Measurements from ENCODE around the gene C4B. TPM values are rescaled to one million over a fixed set of nuclear protein-coding genes. Genes with fewer than 3 reads are reported as not detected.
"Not testable (repeated sequence)": the region's sequence is repeated elsewhere in the genome, so short reads cannot be mapped to it uniquely, and the experiment has no call there.

C4B gene
- total and polyA plus RNA-seq, 3 experiments from 2014 or later: 0.70 to 3.7 (median 2.2) TPM

GRCh38 chr6:32057966-32058365, 43.4 kb downstream of the C4B start:
- Mint-ChIP-seq H3K9me3 (no peaks in the 10 kb centered on the region), H3K27ac (peak overlapping the region in 1 of 8 donors; percentile 38), H3K4me1 (no peaks in the 10 kb centered on the region), H3K4me3 (no peak overlapping the region), H3K27me3 (peaks cover 3 to 18% of the 10 kb centered on the region in 2 donors), H3K36me3 (no peaks in the 10 kb centered on the region)
- Histone ChIP-seq H3K4me3 (ENCODE audit: low read length) (no peak overlapping the region), H3K9me3 (ENCODE audit: low read length) (no peaks in the 10 kb centered on the region), H3K36me3 (ENCODE audit: insufficient read depth, low read length) (no peaks in the 10 kb centered on the region), H3K4me1 (ENCODE audit: insufficient read depth, low read length) (no peaks in the 10 kb centered on the region), H3K27me3 (ENCODE audit: insufficient read depth, low read length, poor library complexity, severe bottlenecking) (no peaks in the 10 kb centered on the region), H3K27ac (ENCODE audit: low read depth, low read length) (no peak overlapping the region)
- no peak for DNase-seq
- POLR2A ChIA-PET: no interaction called here
- CTCF ChIA-PET: no interaction called here

GRCh38 chr6:32058511-32058963, 43.9 kb downstream of the C4B start:
- H3K4me3 ChIP-seq (ENCODE audit: low read length): no peak overlapping the region
- no peaks in the 10 kb centered on the region for H3K9me3 ChIP-seq (ENCODE audit: low read length)
- H3K36me3 Mint-ChIP-seq: no peaks in the 10 kb centered on the region
- no peak overlapping the region for H3K4me3 Mint-ChIP-seq
- CTCF ChIA-PET: no interaction called here
- POLR2A ChIA-PET: no interaction called here
- peaks cover 3 to 18% of the 10 kb centered on the region in 2 donors for H3K27me3 Mint-ChIP-seq
- DNase-seq: no peak
- H3K27ac ChIP-seq (ENCODE audit: low read depth, low read length): no peak overlapping the region
- H3K4me1 Mint-ChIP-seq: no peaks in the 10 kb centered on the region
- no peak overlapping the region for H3K27ac Mint-ChIP-seq
- no peaks in the 10 kb centered on the region for H3K27me3 ChIP-seq (ENCODE audit: insufficient read depth, low read length, poor library complexity, severe bottlenecking)
- no peaks in the 10 kb centered on the region for H3K4me1 ChIP-seq (ENCODE audit: insufficient read depth, low read length)
- no peaks in the 10 kb centered on the region for H3K9me3 Mint-ChIP-seq
- H3K36me3 ChIP-seq (ENCODE audit: insufficient read depth, low read length): no peaks in the 10 kb centered on the region

- H3K27ac ChIP-seq (ENCODE audit: low read depth, low read length): no peak overlapping the region
- no peaks in the 10 kb centered on the region for H3K27me3 ChIP-seq (ENCODE audit: insufficient read depth, low read length, poor library complexity, severe bottlenecking)
- no peaks in the 10 kb centered on the region for H3K36me3 Mint-ChIP-seq
- ChIA-PET POLR2A (no interaction called here), CTCF (no interaction called here)
- no peak overlapping the region for H3K4me3 ChIP-seq (ENCODE audit: low read length)
- no peak for DNase-seq
- peak overlapping the region in 1 of 8 donors; percentile 14 for H3K27ac Mint-ChIP-seq
- peaks cover 3 to 11% of the 10 kb centered on the region in 2 donors for H3K27me3 Mint-ChIP-seq
- H3K9me3 Mint-ChIP-seq: no peaks in the 10 kb centered on the region
- no peaks in the 10 kb centered on the region for H3K9me3 ChIP-seq (ENCODE audit: low read length)
- no peaks in the 10 kb centered on the region for H3K4me1 ChIP-seq (ENCODE audit: insufficient read depth, low read length)
- no peak overlapping the region for H3K4me3 Mint-ChIP-seq
- H3K4me1 Mint-ChIP-seq: no peaks in the 10 kb centered on the region
- H3K36me3 ChIP-seq (ENCODE audit: insufficient read depth, low read length): no peaks in the 10 kb centered on the region
These were observed 46.5 kb downstream of the C4B start for GRCh38 chr6:32060966-32061655.

- H3K4me1 ChIP-seq (ENCODE audit: insufficient read depth, low read length): no peaks in the 10 kb centered on the region
- H3K27me3 ChIP-seq (ENCODE audit: insufficient read depth, low read length, poor library complexity, severe bottlenecking): no peaks in the 10 kb centered on the region
- no peaks in the 10 kb centered on the region for H3K9me3 Mint-ChIP-seq
- ChIA-PET CTCF (no interaction called here), POLR2A (no interaction called here)
- H3K36me3 ChIP-seq (ENCODE audit: insufficient read depth, low read length): no peaks in the 10 kb centered on the region
- no peaks in the 10 kb centered on the region for H3K4me1 Mint-ChIP-seq
- H3K27ac Mint-ChIP-seq: no peak overlapping the region
- H3K27ac ChIP-seq (ENCODE audit: low read depth, low read length): no peak overlapping the region
- DNase-seq: no peak
- no peaks in the 10 kb centered on the region for H3K36me3 Mint-ChIP-seq
- no peaks in the 10 kb centered on the region for H3K27me3 Mint-ChIP-seq
- H3K4me3 Mint-ChIP-seq: no peak overlapping the region
- no peaks in the 10 kb centered on the region for H3K9me3 ChIP-seq (ENCODE audit: low read length)
- no peak overlapping the region for H3K4me3 ChIP-seq (ENCODE audit: low read length)
These were observed 50.1 kb downstream of the C4B start for GRCh38 chr6:32064706-32065105.

- CTCF ChIA-PET; H3K27ac Mint-ChIP-seq; H3K9me3 ChIP-seq (ENCODE audit: low read length); H3K27me3 Mint-ChIP-seq; H3K27ac ChIP-seq (ENCODE audit: low read depth, low read length); DNase-seq; H3K9me3 Mint-ChIP-seq; H3K4me3 Mint-ChIP-seq; H3K36me3 Mint-ChIP-seq; H3K4me3 ChIP-seq (ENCODE audit: low read length); H3K4me1 Mint-ChIP-seq; H3K36me3 ChIP-seq (ENCODE audit: insufficient read depth, low read length); H3K27me3 ChIP-seq (ENCODE audit: insufficient read depth, low read length, poor library complexity, severe bottlenecking); H3K4me1 ChIP-seq (ENCODE audit: insufficient read depth, low read length); POLR2A ChIA-PET: not testable (repeated sequence)
These were observed 52.9 kb downstream of the C4B start for GRCh38 chr6:32067521-32067920.

GRCh38 chr6:32068315-32068714, 53.7 kb downstream of the C4B start:
- CTCF ChIA-PET; H3K36me3 ChIP-seq (ENCODE audit: insufficient read depth, low read length); H3K36me3 Mint-ChIP-seq; H3K27ac ChIP-seq (ENCODE audit: low read depth, low read length); H3K4me1 ChIP-seq (ENCODE audit: insufficient read depth, low read length); H3K9me3 ChIP-seq (ENCODE audit: low read length); H3K4me3 ChIP-seq (ENCODE audit: low read length); H3K4me3 Mint-ChIP-seq; H3K4me1 Mint-ChIP-seq; H3K27me3 ChIP-seq (ENCODE audit: insufficient read depth, low read length, poor library complexity, severe bottlenecking); H3K9me3 Mint-ChIP-seq; POLR2A ChIA-PET; H3K27me3 Mint-ChIP-seq; DNase-seq: not testable (repeated sequence)
- peak overlapping the region in 1 of 8 donors; percentile 21 for H3K27ac Mint-ChIP-seq

GRCh38 chr6:32068867-32069266, 54.3 kb downstream of the C4B start:
- peaks cover 6 to 7% of the 10 kb centered on the region in 2 donors for H3K27me3 Mint-ChIP-seq
- CTCF ChIA-PET: no interaction called here
- H3K4me3 Mint-ChIP-seq: no peak overlapping the region

GRCh38 chr6:32069460-32069859, 54.9 kb downstream of the C4B start:
- H3K9me3 ChIP-seq (ENCODE audit: low read length): no peaks in the 10 kb centered on the region
- H3K36me3 ChIP-seq (ENCODE audit: insufficient read depth, low read length): no peaks in the 10 kb centered on the region
- H3K27me3 ChIP-seq (ENCODE audit: insufficient read depth, low read length, poor library complexity, severe bottlenecking): no peaks in the 10 kb centered on the region
- no peak overlapping the region for H3K4me3 Mint-ChIP-seq
- H3K4me3 ChIP-seq (ENCODE audit: low read length): no peak overlapping the region
- no peak overlapping the region for H3K27ac Mint-ChIP-seq
- peaks cover 6 to 7% of the 10 kb centered on the region in 2 donors for H3K27me3 Mint-ChIP-seq
- H3K9me3 Mint-ChIP-seq: no peaks in the 10 kb centered on the region
- ChIA-PET CTCF (no interaction called here), POLR2A (no interaction called here)
- DNase-seq: no peak
- H3K4me1 ChIP-seq (ENCODE audit: insufficient read depth, low read length): no peaks in the 10 kb centered on the region
- H3K36me3 Mint-ChIP-seq: no peaks in the 10 kb centered on the region
- no peak overlapping the region for H3K27ac ChIP-seq (ENCODE audit: low read depth, low read length)
- H3K4me1 Mint-ChIP-seq: no peaks in the 10 kb centered on the region

More at GRCh38 chr6:32068867-32069266, 54.3 kb downstream of the C4B start:
- Histone ChIP-seq H3K9me3 (ENCODE audit: low read length) (no peaks in the 10 kb centered on the region), H3K27me3 (ENCODE audit: insufficient read depth, low read length, poor library complexity, severe bottlenecking) (no peaks in the 10 kb centered on the region), H3K27ac (ENCODE audit: low read depth, low read length) (no peak overlapping the region), H3K4me1 (ENCODE audit: insufficient read depth, low read length) (no peaks in the 10 kb centered on the region), H3K4me3 (ENCODE audit: low read length) (no peak overlapping the region), H3K36me3 (ENCODE audit: insufficient read depth, low read length) (no peaks in the 10 kb centered on the region)
- no peaks in the 10 kb centered on the region for H3K4me1 Mint-ChIP-seq
- POLR2A ChIA-PET: no interaction called here
- no peaks in the 10 kb centered on the region for H3K36me3 Mint-ChIP-seq
- no peak for DNase-seq
- no peaks in the 10 kb centered on the region for H3K9me3 Mint-ChIP-seq
- H3K27ac Mint-ChIP-seq: peak overlapping the region in 2 of 8 donors; percentile 3 to 21

Data from CD8-positive, alpha-beta memory T cell (primary cell).